SJSA1 (cell line): ENCODE measurements around the gene TTC9. TPM values are rescaled to one million over a fixed set of nuclear protein-coding genes. Genes with fewer than 3 reads are reported as not detected.

ENCODE experiments used
- DNase-seq, 2 experiments: peaks; one replicate each; pipeline ENCODE4 v3.0.0-alpha.2; 2015 to 2020; ENCODE audit warnings: low spot score in 2 of 2, low read depth in 1 of 2
- H3K27ac ChIP-seq: fragments of 250-450 bp; sonication (Bioruptor Pico); 2 replicates; pipeline ENCODE4 v1.5.1; 2020; ENCODE audit warnings: mild to moderate bottlenecking, moderate library complexity
- H3K27me3 ChIP-seq: fragments of 250-450 bp; sonication (Bioruptor Pico); replicated peaks from 2 replicates; pipeline ENCODE4 v1.5.1; 2020; ENCODE audit warnings: mild to moderate bottlenecking, moderate library complexity
- H3K36me3 ChIP-seq: fragments of 250-450 bp; sonication (Bioruptor Pico); 2 replicates; pipeline ENCODE4 v1.5.1; 2020; ENCODE audit warnings: mild to moderate bottlenecking
- H3K4me1 ChIP-seq: fragments of 250-450 bp; sonication (Bioruptor Pico); replicated peaks from 2 replicates; pipeline ENCODE4 v1.6.1; 2021; ENCODE audit warnings: mild to moderate bottlenecking
- H3K4me3 ChIP-seq: fragments of 250-450 bp; sonication (Bioruptor Pico); 2 replicates; pipeline ENCODE4 v1.5.1; 2020; ENCODE audit warnings: mild to moderate bottlenecking
- H3K9me3 ChIP-seq: fragments of 250-450 bp; sonication (Bioruptor Pico); replicated peaks from 2 replicates; pipeline ENCODE4 v1.5.1; 2020; ENCODE audit warnings: mild to moderate bottlenecking
- total RNA-seq: library from RNA; depleted of rRNA; stranded (reverse); fragments of >200 nt; shearing (Covaris generic); gene quantifications from 2 replicates; pipeline ENCODE4 v1.2.3, GENCODE V29; 2014; rRNA removed

Gene TTC9
- total RNA-seq, 1 experiment from 2014 or later: 0.18 TPM

DNA sequence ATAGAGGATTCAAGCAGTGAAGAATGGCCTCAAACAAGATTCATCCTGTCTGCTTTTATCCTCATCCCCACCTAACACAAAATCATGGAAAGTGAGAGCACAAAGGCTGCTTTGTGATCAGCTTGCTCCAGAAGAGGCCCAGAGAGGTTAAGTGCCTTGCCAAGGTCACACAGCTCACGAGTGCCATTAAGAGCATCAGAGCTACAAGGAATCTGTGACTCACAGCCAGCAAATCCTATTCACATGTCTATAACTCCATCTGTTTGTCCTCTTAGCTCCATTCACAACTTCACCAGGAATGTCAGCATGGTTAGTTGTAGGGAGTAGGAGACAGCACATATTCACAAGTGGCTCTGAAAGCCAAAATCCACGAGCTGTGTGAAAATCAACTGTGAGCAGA lies 79.8 kb downstream of the TTC9 start:
- no peak overlapping the region for H3K4me3 ChIP-seq
- no peaks in the 10 kb centered on the region for H3K4me1 ChIP-seq
- H3K27ac ChIP-seq: no peak overlapping the region
- DNase-seq: no peak
- H3K27me3 ChIP-seq: no peaks in the 10 kb centered on the region
- no peaks in the 10 kb centered on the region for H3K9me3 ChIP-seq
- H3K36me3 ChIP-seq: no peaks in the 10 kb centered on the region

DNA sequence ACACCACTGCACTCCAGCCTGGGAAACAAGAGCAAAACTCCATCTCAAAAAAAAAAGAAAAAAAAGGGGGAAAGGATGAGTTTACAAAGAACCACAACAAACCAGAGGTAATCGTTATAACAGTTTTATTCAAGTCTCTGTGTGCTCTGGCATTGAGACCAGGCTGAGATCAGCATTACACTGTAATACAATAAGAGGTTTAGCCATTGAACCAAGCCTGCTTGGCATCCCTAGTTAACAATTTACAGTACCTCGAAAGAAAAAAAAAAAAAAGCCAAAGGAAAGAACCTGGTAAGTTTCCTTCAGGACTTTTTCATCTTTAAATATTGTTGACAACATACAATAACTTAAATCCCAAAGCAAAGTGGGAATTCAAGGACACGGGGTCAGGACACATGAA lies 80.7 kb downstream of the TTC9 start:
- Histone ChIP-seq H3K9me3 (no peaks in the 10 kb centered on the region), H3K36me3 (no peaks in the 10 kb centered on the region), H3K4me1 (no peaks in the 10 kb centered on the region), H3K4me3 (no peak overlapping the region), H3K27me3 (no peaks in the 10 kb centered on the region), H3K27ac (no peak overlapping the region)
- DNase-seq: no peak

DNA sequence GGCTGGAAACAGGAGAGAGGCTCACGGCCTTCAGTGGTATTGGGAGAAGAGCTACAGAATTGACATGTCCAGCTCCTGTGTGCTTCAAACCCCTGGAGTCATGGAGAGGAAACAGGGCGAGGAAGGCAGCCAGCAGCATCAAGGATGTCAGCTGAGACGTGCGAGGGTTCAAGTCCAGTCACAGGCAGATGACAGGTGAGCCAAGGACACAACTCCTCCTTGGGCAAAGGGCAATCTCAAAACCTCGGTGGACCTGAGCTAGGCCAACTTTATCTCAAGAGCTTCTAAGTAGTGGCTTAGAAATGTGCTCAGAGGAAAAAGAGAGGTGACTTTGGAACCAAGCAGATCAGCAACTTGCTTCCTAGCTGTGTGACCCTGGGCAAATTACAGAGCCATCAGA lies 81.6 kb downstream of the TTC9 start:
- Histone ChIP-seq H3K36me3 (no peaks in the 10 kb centered on the region), H3K9me3 (no peaks in the 10 kb centered on the region), H3K4me3 (no peak overlapping the region), H3K27me3 (no peaks in the 10 kb centered on the region), H3K27ac (no peak overlapping the region), H3K4me1 (no peaks in the 10 kb centered on the region)
- no peak for DNase-seq

DNA sequence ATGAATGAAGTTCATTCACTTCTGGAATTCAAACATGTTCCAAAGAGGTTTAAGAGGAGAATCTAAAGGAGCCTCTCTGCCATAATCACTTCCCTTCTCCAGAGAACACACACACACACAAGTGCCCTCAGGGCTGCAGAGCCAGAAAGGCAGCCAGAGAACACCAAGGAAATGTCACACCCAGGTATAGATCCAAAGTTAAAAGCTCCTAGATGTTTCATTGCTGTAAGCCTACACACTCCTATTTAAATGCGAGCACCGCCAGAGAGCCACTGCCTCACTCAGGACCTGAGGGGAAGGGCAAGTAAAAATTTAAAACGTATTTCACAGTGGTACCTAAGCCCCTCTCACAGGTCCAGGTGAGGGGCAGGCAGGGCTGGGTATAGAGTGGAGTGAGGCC lies 82.4 kb downstream of the TTC9 start:
- no peak for DNase-seq
- H3K27ac ChIP-seq: no peak overlapping the region
- H3K9me3 ChIP-seq: no peaks in the 10 kb centered on the region
- H3K4me3 ChIP-seq: no peak overlapping the region
- no peaks in the 10 kb centered on the region for H3K27me3 ChIP-seq
- no peaks in the 10 kb centered on the region for H3K36me3 ChIP-seq
- H3K4me1 ChIP-seq: no peaks in the 10 kb centered on the region

DNA sequence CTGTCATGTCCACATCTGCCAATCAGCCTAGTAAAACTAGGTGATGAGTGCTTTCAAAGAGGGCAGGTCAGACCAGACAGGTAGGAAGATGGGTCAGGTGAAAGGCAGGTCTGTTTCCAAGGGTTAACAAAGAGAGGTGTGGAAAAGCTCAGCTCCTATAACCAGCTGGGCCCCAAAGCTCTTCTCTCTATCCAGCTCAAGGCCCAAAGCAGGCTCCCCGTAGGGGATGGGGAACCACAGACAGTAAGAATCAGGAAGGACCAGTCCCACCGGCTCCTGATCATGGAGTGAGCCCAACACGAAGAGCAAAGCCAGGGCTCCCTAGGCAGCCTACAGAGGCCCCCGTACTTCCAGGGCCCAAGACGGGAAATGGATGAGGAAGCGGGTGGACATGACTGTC lies 83.2 kb downstream of the TTC9 start:
- Histone ChIP-seq H3K4me3 (no peak overlapping the region), H3K9me3 (no peaks in the 10 kb centered on the region), H3K36me3 (no peaks in the 10 kb centered on the region), H3K27me3 (no peaks in the 10 kb centered on the region), H3K27ac (no peak overlapping the region), H3K4me1 (no peaks in the 10 kb centered on the region)
- DNase-seq: no peak

Other genes starting within 250 kb of the TTC9 start
- 20.4 and 20.6 TPM in 2 replicates for gene SYNJ2BP, start 224.8 kb upstream of the TTC9 start, total RNA-seq
- gene ADAM21, start 189.7 kb upstream of the TTC9 start, total RNA-seq: 0.26 TPM in 1 of 2 replicates, not detected in the other
- 0.37 TPM in 1 of 2 replicates, not detected in the other for gene ADAM20, start 106.9 kb upstream of the TTC9 start, total RNA-seq
- gene MED6, start 41.3 kb upstream of the TTC9 start, total RNA-seq: 20.1 and 36.6 TPM in 2 replicates
- 0.22 and 0.68 TPM in 2 replicates for gene MAP3K9, start 167.6 kb downstream of the TTC9 start, total RNA-seq